WTC11 (cell line): ENCODE measurements around the gene KRT86.

Experiments
- ESRRA ChIP-seq: sonication (generic); formaldehyde crosslinking; IDR thresholded peaks from 2 replicates; pipeline ENCODE4 v1.8.1; 2022; ENCODE audit warnings: mild to moderate bottlenecking, missing genetic modification reagents, borderline replicate concordance
- NFE2L1 ChIP-seq: sonication (generic); formaldehyde crosslinking; IDR thresholded peaks from 2 replicates; pipeline ENCODE4 v1.8.1; 2023; ENCODE audit warnings: missing genetic modification reagents
- STAT6 ChIP-seq: sonication (generic); formaldehyde crosslinking; conservative IDR thresholded peaks from 2 replicates; pipeline ENCODE4 v1.8.1; 2023; ENCODE audit warnings: mild to moderate bottlenecking, low read depth, missing genetic modification reagents, moderate library complexity
- TF ChIP-seq, protein P1 (sequence below): fragments of 200-600 bp; IDR thresholded peaks from 2 replicates; pipeline ENCODE4 v1.8.0; 2022; ENCODE audit warnings: antibody characterized with exemption

DNA sequence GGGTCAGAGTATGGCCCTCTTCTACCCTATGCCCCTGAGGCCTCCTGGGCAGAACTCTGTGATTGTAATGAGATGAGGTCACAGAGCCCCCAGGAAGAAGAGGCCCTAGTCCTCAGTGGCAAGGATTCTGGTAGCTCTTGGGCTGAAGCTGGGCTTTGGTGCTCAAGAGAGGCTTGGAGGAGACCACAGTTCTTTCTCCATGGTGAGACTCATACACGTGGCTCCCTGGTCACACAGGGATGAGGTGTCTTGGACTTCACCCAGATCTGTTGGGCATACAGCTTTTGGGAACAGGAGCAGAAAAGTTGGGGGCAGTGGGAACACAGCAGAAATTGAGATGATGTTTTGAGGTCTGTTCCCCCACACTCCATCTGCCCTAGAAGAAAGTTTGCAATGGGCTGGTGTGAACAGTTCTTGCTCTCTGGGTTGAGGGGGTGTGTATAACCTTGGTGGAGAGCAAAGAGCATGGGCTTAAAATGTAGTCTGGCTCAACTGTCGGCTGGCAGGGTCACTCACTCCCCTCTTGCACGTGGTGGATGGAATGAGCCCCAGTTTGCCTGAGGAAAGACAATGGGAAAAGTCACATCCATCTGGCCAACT, at the start of gene KRT86:
- TF ChIP-seq, protein P1, sequence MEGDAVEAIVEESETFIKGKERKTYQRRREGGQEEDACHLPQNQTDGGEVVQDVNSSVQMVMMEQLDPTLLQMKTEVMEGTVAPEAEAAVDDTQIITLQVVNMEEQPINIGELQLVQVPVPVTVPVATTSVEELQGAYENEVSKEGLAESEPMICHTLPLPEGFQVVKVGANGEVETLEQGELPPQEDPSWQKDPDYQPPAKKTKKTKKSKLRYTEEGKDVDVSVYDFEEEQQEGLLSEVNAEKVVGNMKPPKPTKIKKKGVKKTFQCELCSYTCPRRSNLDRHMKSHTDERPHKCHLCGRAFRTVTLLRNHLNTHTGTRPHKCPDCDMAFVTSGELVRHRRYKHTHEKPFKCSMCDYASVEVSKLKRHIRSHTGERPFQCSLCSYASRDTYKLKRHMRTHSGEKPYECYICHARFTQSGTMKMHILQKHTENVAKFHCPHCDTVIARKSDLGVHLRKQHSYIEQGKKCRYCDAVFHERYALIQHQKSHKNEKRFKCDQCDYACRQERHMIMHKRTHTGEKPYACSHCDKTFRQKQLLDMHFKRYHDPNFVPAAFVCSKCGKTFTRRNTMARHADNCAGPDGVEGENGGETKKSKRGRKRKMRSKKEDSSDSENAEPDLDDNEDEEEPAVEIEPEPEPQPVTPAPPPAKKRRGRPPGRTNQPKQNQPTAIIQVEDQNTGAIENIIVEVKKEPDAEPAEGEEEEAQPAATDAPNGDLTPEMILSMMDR = no peak
- no peak for TF ChIP-seq NFE2L1 (CRISPR knock-in tag)
- no peak for TF ChIP-seq STAT6
- no peak for TF ChIP-seq ESRRA (CRISPR knock-in tag)
